A549 treated with Hydrocortisone at 1 μM for 4 hours (cell line): ENCODE results near the gene UBXN10. TPM values are rescaled to one million over a fixed set of nuclear protein-coding genes. Genes with fewer than 3 reads are reported as not detected.

ENCODE experiments used
- total RNA-seq: library from RNA; stranded (reverse); fragments of 200-300 nt; extraction: Qiagen RNA extraction; gene quantifications from 5 replicates; pipeline ENCODE4 v1.2.3, GENCODE V29; 2022

Gene UBXN10
- total RNA-seq = not detected in 5 replicates

GRCh38 chr1:20185834-20186782, at the start of gene UBXN10, which contains the start of gene PLA2G2C:
TSS of gene UBXN10 (plus strand) at chr1:20186096. CDS start at chr1:20190562, 4,466 bp downstream.
TSS of gene PLA2G2C (minus strand) at chr1:20186518. CDS start at chr1:20177363, 9,155 bp downstream.

GRCh38 chr1:20138961-20139550, 46.8 kb upstream of the UBXN10 start, which contains the start of gene PLA2G2F:
TSS of gene PLA2G2F (plus strand) at chr1:20139323. CDS start at chr1:20139428, 105 bp downstream.

Other genes with a start within 250 kb of the UBXN10 start
- not detected in 5 replicates for gene PLA2G2A, start 206.5 kb upstream of the UBXN10 start, total RNA-seq
- not detected in 5 replicates for gene PLA2G5, start 115.9 kb upstream of the UBXN10 start, total RNA-seq
- gene PLA2G2D, start 66.6 kb upstream of the UBXN10 start, total RNA-seq = 0.03 TPM in 1 of 5 replicates, not detected in the others
- not detected in 5 replicates for gene PLA2G2F, start 46.8 kb upstream of the UBXN10 start, total RNA-seq
- not detected in 5 replicates for gene PLA2G2C, start 422 bp downstream of the UBXN10 start, total RNA-seq
- not detected in 5 replicates for gene VWA5B1, start 104.8 kb downstream of the UBXN10 start, total RNA-seq